ENCODE data around the gene RNF20. TPM values are rescaled to one million over a fixed set of nuclear protein-coding genes. Genes with fewer than 3 reads are reported as not detected.
A peak's percentile ranks its signal among the peaks of the same experiment; 100 is the strongest.

Gene RNF20
- total and polyA plus RNA-seq, 2 of the 13 experiments (the other 11 are each of a cell fraction or from before 2014, with no cell fraction given) = 12.7 to 37.6 TPM

- TF ChIP-seq GMEB2 (CRISPR knock-in tag; IDR thresholded peaks at IDR 0.05; ENCODE audit: low read depth) = no peak
- TF ChIP-seq DPF2 (CRISPR knock-in tag; IDR thresholded peaks at IDR 0.05; ENCODE audit: borderline replicate concordance, low read depth) = no peak
- no peak for TF ChIP-seq ZBTB14 (CRISPR knock-in tag; IDR thresholded peaks at IDR 0.05)
- TF ChIP-seq NFE2L1 (CRISPR knock-in tag; IDR thresholded peaks at IDR 0.05; ENCODE audit: borderline replicate concordance) = no peak
- no peak for TF ChIP-seq MBD4 (IDR thresholded peaks at IDR 0.05; ENCODE audit: borderline replicate concordance, low read length)
- peak; percentile 73; the same call in 1 of the 2 replicates for TF ChIP-seq ZNF784 (CRISPR knock-in tag; IDR thresholded peaks at IDR 0.05; ENCODE audit: borderline replicate concordance)
- no peak for TF ChIP-seq ZNF317 (CRISPR knock-in tag; IDR thresholded peaks at IDR 0.05)
- TF ChIP-seq ZNF264 (CRISPR knock-in tag; IDR thresholded peaks at IDR 0.05) = no peak
- peak; percentile 69 for TF ChIP-seq MXD3 (CRISPR knock-in tag; IDR thresholded peaks at IDR 0.05)
- no peak for TF ChIP-seq HOXD1 (CRISPR knock-in tag; IDR thresholded peaks at IDR 0.05)
- TF ChIP-seq TEAD3 (CRISPR knock-in tag; optimal IDR thresholded peaks at IDR 0.05; ENCODE audit: borderline replicate concordance) = peak; percentile 52
- no peak for TF ChIP-seq ZBTB8A (CRISPR knock-in tag; IDR thresholded peaks at IDR 0.05; ENCODE audit: borderline replicate concordance, low read depth)
- no peak for TF ChIP-seq SRSF4 (IDR thresholded peaks at IDR 0.05; ENCODE audit: low read depth, low read length, poor library complexity, severe bottlenecking)
- TF ChIP-seq ZNF574 (CRISPR knock-in tag; IDR thresholded peaks at IDR 0.05) = peak; percentile 85
- no peak for TF ChIP-seq ZNF652 (CRISPR knock-in tag; IDR thresholded peaks at IDR 0.05; ENCODE audit: borderline replicate concordance, low read depth)
- no peak for TF ChIP-seq MBNL3 (CRISPR knock-in tag; conservative IDR thresholded peaks at IDR 0.05)
- no peak for TF ChIP-seq TP53 (CRISPR knock-in tag; conservative IDR thresholded peaks at IDR 0.05)
- no peak for TF ChIP-seq RBAK (CRISPR knock-in tag; IDR thresholded peaks at IDR 0.05)
- no peak for TF ChIP-seq ZNF589 (CRISPR knock-in tag; conservative IDR thresholded peaks at IDR 0.05)
- TF ChIP-seq SMAD3 (CRISPR knock-in tag; IDR thresholded peaks at IDR 0.05) = no peak; the same call in none of the 2 replicates
- no peak for TF ChIP-seq NR1H2 (CRISPR knock-in tag; IDR thresholded peaks at IDR 0.05; ENCODE audit: borderline replicate concordance, low read depth)
- TF ChIP-seq ZFP62 (CRISPR knock-in tag; IDR thresholded peaks at IDR 0.05) = no peak
- no peak for TF ChIP-seq ZNF644 (CRISPR knock-in tag; IDR thresholded peaks at IDR 0.05; ENCODE audit: low read depth)
- no peak for TF ChIP-seq ZNF180 (CRISPR knock-in tag; IDR thresholded peaks at IDR 0.05; ENCODE audit: borderline replicate concordance, low read depth)
Measured at GRCh38 chr9:101533334-101534204, at the start of gene RNF20 (continued).

Data from HepG2 (cell line).